GM23338 (cell line): ENCODE data around the gene TNNI3.

Experiments
- CREB1 ChIP-seq: fragments of 250-450 bp; sonication (Bioruptor Pico); IDR thresholded peaks from 2 replicates; pipeline ENCODE4 v1.5.0; 2020; ENCODE audit warnings: low read depth, mild to moderate bottlenecking, moderate library complexity
- EZH2 ChIP-seq: fragments of 200-600 bp; sonication (generic); IDR thresholded peaks from one replicate; pipeline ENCODE4 v1.8.0; 2017; ENCODE audit warnings: antibody characterized with exemption, mild to moderate bottlenecking, low read depth; ENCODE audit not compliant: unreplicated experiment
- POLR2AphosphoS5 ChIP-seq: IDR thresholded peaks from 2 replicates; pipeline ENCODE4 v1.6.1; 2016; ENCODE audit warnings: antibody characterized with exemption, low read depth
- TF ChIP-seq, protein P1 (sequence below): IDR thresholded peaks from one replicate; pipeline ENCODE4 v1.6.1; 2018; ENCODE audit warnings: antibody characterized with exemption; ENCODE audit not compliant: unreplicated experiment

DNA sequence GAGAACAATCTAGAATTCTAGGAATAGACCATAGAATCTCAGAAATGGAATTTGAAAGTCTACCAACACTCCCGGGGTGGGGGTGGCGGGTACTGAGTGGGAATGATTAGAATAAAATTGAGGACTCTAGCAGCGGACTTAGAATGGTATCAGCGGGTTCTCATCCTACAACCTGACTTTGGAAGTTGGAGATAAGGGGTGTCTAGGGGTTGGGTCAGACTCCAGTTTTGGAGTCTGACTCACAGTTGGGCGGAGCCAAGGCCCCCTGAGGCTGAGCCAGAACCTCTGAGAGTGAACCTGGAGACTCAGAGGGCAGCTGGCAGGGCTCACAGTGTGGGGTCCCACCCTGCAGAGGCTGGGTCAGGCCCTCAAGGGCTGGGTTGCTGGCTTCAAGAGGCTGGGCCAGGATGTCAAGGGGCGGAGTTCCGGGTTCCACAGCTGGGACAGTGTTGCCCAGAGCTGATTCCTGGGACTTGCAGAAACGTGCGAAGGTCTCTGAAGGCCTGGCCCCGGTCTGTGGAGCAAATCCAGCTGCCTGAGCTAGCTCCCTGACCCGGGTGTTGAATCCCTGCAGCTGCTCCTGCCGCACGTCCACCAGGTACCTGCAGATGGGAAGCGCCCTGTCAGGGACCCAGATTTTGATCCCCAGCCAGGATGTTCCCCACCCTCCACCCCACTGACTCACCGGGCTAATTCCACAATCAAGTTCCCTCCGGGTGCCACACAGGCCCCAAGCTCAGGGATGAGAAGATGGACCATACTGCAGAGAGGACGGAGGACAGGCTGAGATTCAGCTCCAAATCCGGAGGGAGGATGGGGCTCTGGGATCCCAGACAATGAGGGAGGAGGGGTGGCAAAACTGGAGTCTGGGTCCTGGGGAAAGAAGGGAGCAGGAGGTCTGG, 1.6 kb upstream of the TNNI3 start:
- no peak for TF ChIP-seq POLR2AphosphoS5
- TF ChIP-seq CREB1 (CRISPR knock-in tag): no peak
- TF ChIP-seq, protein P1, sequence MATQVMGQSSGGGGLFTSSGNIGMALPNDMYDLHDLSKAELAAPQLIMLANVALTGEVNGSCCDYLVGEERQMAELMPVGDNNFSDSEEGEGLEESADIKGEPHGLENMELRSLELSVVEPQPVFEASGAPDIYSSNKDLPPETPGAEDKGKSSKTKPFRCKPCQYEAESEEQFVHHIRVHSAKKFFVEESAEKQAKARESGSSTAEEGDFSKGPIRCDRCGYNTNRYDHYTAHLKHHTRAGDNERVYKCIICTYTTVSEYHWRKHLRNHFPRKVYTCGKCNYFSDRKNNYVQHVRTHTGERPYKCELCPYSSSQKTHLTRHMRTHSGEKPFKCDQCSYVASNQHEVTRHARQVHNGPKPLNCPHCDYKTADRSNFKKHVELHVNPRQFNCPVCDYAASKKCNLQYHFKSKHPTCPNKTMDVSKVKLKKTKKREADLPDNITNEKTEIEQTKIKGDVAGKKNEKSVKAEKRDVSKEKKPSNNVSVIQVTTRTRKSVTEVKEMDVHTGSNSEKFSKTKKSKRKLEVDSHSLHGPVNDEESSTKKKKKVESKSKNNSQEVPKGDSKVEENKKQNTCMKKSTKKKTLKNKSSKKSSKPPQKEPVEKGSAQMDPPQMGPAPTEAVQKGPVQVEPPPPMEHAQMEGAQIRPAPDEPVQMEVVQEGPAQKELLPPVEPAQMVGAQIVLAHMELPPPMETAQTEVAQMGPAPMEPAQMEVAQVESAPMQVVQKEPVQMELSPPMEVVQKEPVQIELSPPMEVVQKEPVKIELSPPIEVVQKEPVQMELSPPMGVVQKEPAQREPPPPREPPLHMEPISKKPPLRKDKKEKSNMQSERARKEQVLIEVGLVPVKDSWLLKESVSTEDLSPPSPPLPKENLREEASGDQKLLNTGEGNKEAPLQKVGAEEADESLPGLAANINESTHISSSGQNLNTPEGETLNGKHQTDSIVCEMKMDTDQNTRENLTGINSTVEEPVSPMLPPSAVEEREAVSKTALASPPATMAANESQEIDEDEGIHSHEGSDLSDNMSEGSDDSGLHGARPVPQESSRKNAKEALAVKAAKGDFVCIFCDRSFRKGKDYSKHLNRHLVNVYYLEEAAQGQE: no peak
- no peak for TF ChIP-seq EZH2
